H1 (cell line): Measurements from ENCODE around the gene COCH. TPM values are rescaled to one million over a fixed set of nuclear protein-coding genes. Genes with fewer than 3 reads are reported as not detected.

Experiments used
- ASH2L ChIP-seq: fragments of 200-600, 300-600 bp; sonication (generic); IDR thresholded peaks from one replicate; pipeline ENCODE4 v1.7.1; 2017; ENCODE audit warnings: low read length
- ATF2 ChIP-seq: IDR thresholded peaks from 2 replicates; pipeline ENCODE4 v1.6.1; 2012; ENCODE audit warnings: low read length, inconsistent platforms
- CBX8 ChIP-seq: fragments of 300-800, 300-1000 bp; sonication (generic); IDR thresholded peaks from 2 replicates; pipeline ENCODE4 v1.7.1; 2016; ENCODE audit warnings: low read depth, low read length, borderline replicate concordance
- EGR1 ChIP-seq: IDR thresholded peaks from 2 replicates; pipeline ENCODE4 v1.6.1; 2011; ENCODE audit warnings: low read depth, low read length, borderline replicate concordance
- EZH2 ChIP-seq: fragments of 200-600 bp; sonication (generic); IDR thresholded peaks from 2 replicates; pipeline ENCODE4 v1.7.1; 2012; ENCODE audit warnings: low read depth, mild to moderate bottlenecking, moderate library complexity, low read length, inconsistent platforms; ENCODE audit not compliant: severe bottlenecking
- NANOG ChIP-seq: IDR thresholded peaks from 2 replicates; pipeline ENCODE4 v1.6.1; 2011; ENCODE audit warnings: low read length, low read depth, mild to moderate bottlenecking, inconsistent platforms; ENCODE audit not compliant: insufficient read depth, poor library complexity, severe bottlenecking
- POU5F1 ChIP-seq: IDR thresholded peaks from 2 replicates; pipeline ENCODE4 v1.6.1; 2011; ENCODE audit warnings: low read depth, mild to moderate bottlenecking, low read length, moderate library complexity
- polyA plus RNA-seq, 7 experiments: library from polyadenylated mRNA; depleted of rRNA in 3 of 7; stranded (reverse) in 5 of 7; unstranded in 2 of 7; fragments of >200 nt in 5 of 7; fragments of 200-250 nt in 2 of 7; gene quantifications; 1 replicate in 5 of 7; 2 replicates in 1 of 7; 4 replicates in 1 of 7; pipeline versions ENCODE4 v1.2.1 to v1.2.3, GENCODE V29; 2011 to 2013; ENCODE audit warnings: missing spikeins in 2 of 7, mixed read lengths in 2 of 7
- total RNA-seq: library from RNA; stranded (reverse); fragmentation: NEBNext Ultra II Directional; extraction: Animal tissue kit (Norgen Biotek cat#: 25700); gene quantifications from 2 replicates; pipeline ENCODE4 v1.2.1, GENCODE V29; 2021
- TF ChIP-seq, protein P1 (sequence below): fragments of 300-600 bp; sonication (generic); IDR thresholded peaks from 2 replicates; pipeline ENCODE4 v1.7.1; 2012; ENCODE audit warnings: low read length, moderate library complexity, mild to moderate bottlenecking, inconsistent platforms; ENCODE audit not compliant: insufficient replicate concordance

COCH gene
- total and polyA plus RNA-seq, 2 of the 8 experiments (the other 6 are each of a cell fraction or from before 2014, with no cell fraction given), result 12.9 to 30.8 TPM

- TF ChIP-seq, protein P1, sequence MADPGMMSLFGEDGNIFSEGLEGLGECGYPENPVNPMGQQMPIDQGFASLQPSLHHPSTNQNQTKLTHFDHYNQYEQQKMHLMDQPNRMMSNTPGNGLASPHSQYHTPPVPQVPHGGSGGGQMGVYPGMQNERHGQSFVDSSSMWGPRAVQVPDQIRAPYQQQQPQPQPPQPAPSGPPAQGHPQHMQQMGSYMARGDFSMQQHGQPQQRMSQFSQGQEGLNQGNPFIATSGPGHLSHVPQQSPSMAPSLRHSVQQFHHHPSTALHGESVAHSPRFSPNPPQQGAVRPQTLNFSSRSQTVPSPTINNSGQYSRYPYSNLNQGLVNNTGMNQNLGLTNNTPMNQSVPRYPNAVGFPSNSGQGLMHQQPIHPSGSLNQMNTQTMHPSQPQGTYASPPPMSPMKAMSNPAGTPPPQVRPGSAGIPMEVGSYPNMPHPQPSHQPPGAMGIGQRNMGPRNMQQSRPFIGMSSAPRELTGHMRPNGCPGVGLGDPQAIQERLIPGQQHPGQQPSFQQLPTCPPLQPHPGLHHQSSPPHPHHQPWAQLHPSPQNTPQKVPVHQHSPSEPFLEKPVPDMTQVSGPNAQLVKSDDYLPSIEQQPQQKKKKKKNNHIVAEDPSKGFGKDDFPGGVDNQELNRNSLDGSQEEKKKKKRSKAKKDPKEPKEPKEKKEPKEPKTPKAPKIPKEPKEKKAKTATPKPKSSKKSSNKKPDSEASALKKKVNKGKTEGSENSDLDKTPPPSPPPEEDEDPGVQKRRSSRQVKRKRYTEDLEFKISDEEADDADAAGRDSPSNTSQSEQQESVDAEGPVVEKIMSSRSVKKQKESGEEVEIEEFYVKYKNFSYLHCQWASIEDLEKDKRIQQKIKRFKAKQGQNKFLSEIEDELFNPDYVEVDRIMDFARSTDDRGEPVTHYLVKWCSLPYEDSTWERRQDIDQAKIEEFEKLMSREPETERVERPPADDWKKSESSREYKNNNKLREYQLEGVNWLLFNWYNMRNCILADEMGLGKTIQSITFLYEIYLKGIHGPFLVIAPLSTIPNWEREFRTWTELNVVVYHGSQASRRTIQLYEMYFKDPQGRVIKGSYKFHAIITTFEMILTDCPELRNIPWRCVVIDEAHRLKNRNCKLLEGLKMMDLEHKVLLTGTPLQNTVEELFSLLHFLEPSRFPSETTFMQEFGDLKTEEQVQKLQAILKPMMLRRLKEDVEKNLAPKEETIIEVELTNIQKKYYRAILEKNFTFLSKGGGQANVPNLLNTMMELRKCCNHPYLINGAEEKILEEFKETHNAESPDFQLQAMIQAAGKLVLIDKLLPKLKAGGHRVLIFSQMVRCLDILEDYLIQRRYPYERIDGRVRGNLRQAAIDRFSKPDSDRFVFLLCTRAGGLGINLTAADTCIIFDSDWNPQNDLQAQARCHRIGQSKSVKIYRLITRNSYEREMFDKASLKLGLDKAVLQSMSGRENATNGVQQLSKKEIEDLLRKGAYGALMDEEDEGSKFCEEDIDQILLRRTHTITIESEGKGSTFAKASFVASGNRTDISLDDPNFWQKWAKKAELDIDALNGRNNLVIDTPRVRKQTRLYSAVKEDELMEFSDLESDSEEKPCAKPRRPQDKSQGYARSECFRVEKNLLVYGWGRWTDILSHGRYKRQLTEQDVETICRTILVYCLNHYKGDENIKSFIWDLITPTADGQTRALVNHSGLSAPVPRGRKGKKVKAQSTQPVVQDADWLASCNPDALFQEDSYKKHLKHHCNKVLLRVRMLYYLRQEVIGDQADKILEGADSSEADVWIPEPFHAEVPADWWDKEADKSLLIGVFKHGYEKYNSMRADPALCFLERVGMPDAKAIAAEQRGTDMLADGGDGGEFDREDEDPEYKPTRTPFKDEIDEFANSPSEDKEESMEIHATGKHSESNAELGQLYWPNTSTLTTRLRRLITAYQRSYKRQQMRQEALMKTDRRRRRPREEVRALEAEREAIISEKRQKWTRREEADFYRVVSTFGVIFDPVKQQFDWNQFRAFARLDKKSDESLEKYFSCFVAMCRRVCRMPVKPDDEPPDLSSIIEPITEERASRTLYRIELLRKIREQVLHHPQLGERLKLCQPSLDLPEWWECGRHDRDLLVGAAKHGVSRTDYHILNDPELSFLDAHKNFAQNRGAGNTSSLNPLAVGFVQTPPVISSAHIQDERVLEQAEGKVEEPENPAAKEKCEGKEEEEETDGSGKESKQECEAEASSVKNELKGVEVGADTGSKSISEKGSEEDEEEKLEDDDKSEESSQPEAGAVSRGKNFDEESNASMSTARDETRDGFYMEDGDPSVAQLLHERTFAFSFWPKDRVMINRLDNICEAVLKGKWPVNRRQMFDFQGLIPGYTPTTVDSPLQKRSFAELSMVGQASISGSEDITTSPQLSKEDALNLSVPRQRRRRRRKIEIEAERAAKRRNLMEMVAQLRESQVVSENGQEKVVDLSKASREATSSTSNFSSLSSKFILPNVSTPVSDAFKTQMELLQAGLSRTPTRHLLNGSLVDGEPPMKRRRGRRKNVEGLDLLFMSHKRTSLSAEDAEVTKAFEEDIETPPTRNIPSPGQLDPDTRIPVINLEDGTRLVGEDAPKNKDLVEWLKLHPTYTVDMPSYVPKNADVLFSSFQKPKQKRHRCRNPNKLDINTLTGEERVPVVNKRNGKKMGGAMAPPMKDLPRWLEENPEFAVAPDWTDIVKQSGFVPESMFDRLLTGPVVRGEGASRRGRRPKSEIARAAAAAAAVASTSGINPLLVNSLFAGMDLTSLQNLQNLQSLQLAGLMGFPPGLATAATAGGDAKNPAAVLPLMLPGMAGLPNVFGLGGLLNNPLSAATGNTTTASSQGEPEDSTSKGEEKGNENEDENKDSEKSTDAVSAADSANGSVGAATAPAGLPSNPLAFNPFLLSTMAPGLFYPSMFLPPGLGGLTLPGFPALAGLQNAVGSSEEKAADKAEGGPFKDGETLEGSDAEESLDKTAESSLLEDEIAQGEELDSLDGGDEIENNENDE, result no peak
- TF ChIP-seq POU5F1 (no peak), ASH2L (no peak), ATF2 (no peak), EGR1 (no peak), CBX8 (no peak), EZH2 (peak; percentile 62), NANOG (no peak)
These were observed at the start of gene COCH (continued) for GRCh38 chr14:30874120-30874998.
